Brain pericyte (primary cell): ENCODE measurements around the gene SPTBN1.

ENCODE experiments used
- DNase-seq: peaks from one replicate; pipeline ENCODE4 v3.0.0-alpha.2; 2012; ENCODE audit warnings: low read depth, low spot score

Gene SPTBN1

GRCh38 chr2:54651291-54651690, 195.2 kb downstream of the SPTBN1 start:
- no peak for DNase-seq

DNA sequence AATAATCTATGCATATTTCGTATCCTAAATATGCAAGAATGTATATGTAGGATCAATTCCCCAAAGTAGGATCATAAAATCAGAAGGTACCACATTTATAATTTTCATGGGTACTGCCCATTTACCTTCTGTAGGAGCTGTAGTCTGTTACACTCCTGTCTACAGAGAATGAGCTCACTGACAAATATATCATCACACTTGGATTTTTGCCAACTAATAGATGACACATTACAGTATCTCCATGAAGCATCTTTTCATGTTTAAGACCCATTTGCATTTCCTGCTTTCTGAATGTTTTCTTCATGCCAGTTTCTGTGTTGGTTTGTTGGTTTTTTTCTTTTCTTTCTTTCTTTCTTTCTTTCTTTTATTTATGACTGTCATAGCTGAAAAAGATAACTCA, 196.4 kb downstream of the SPTBN1 start:
- no peak for DNase-seq

- DNase-seq, result no peak
Observed at GRCh38 chr2:54653572-54654204, 197.6 kb downstream of the SPTBN1 start.

- DNase-seq, result no peak
Observed at GRCh38 chr2:54655046-54655809, 199.1 kb downstream of the SPTBN1 start.

DNA sequence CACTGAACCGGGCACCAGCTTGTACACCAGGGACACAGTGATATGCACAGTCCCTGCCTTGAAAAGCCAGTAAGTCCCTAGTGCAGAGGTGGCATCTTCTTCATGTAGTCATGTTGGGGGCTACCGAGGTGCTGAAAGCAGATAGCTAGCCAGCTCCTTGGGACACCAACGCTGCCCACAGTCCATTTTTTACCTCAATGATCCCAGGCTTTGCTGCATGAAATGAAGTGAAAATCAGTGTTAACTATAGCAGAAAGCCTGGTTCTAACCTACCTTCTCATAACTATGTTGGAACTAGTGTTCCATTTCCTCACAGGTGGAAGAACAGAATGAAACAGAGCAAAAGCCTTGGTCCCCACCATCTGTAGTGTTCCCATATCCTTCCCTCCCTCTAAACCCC, 200.7 kb downstream of the SPTBN1 start:
- DNase-seq, result no peak

DNA sequence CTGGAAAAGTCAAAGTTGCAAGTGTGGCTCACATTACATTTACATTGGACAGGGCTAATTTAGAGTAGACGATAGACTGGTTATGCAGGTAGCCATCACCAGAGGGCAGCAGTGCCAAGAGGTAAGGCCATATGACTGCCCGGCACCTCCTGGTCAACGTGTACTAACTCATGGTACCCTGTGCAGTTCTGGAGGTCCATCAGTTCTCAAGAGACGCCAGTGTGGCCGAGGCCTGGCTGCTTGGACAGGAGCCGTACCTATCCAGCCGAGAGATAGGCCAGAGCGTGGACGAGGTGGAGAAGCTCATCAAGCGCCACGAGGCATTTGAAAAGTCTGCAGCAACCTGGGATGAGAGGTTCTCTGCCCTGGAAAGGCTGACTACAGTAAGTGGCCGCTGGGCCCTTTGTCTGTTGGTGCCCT, 201.5 kb downstream of the SPTBN1 start:
- DNase-seq, result no peak

- DNase-seq, result no peak
Observed at GRCh38 chr2:54658564-54659071, 202.5 kb downstream of the SPTBN1 start.

GRCh38 chr2:54659527-54659926, 203.4 kb downstream of the SPTBN1 start:
- DNase-seq, result no peak

- no peak for DNase-seq
Observed at GRCh38 chr2:54660752-54661151, 204.6 kb downstream of the SPTBN1 start.

DNA sequence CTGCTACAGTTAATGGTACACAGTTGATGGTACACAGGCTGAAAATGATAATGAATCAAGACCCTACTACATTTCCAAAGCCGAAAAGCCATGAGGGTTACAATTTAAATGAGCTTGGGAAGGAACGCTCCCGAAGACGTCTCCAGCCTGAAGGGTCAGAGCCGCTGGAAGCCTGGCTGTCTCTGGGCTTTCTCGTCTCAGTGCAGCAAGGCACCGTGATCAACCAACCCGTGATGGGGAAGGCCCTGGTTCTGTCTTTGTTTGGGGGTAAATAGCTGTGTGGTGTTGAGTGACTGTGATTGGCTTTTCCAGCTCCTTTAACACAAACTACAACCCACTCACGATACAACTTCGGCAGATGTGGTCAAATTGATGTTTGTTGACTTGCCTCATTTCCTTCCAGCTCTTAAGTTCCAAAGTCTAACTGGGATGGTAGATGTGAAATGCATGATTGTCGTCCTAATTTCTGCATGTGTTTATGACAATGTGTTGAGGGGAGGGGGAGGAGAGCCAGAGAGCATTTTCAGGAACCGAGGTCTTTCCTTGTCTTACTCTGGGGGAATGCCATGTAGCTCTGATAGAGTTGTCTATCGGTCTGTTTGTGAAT, 207.4 kb downstream of the SPTBN1 start:
- no peak for DNase-seq

GRCh38 chr2:54664238-54664786, 208.2 kb downstream of the SPTBN1 start:
- DNase-seq, result no peak

- DNase-seq, result no peak
Observed at GRCh38 chr2:54665436-54665856, 209.3 kb downstream of the SPTBN1 start.

DNA sequence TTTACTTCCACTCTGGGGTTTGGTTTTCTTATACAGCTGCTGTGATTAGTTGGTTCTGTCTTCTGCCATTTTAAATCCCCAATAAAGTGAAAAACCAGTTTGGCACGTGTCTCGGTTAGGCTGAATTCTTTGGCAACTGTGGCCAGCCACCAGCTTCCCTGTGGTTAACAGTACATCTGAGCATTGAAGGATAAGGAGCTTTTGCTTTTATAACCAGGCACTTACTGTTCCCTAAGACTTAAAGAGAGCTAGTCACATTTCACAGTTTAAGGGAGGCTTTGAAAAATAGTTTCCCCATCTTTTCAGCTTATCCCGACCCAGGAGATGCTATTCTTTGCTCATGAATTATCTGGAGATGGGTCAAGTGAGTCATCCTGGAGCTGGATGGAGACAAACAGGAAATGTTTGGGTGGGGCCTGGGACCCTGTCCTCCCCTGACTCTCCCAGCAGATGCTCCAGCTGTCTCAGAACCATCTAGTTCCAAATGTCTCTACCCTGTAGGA, 210.1 kb downstream of the SPTBN1 start:
- no peak for DNase-seq

DNA sequence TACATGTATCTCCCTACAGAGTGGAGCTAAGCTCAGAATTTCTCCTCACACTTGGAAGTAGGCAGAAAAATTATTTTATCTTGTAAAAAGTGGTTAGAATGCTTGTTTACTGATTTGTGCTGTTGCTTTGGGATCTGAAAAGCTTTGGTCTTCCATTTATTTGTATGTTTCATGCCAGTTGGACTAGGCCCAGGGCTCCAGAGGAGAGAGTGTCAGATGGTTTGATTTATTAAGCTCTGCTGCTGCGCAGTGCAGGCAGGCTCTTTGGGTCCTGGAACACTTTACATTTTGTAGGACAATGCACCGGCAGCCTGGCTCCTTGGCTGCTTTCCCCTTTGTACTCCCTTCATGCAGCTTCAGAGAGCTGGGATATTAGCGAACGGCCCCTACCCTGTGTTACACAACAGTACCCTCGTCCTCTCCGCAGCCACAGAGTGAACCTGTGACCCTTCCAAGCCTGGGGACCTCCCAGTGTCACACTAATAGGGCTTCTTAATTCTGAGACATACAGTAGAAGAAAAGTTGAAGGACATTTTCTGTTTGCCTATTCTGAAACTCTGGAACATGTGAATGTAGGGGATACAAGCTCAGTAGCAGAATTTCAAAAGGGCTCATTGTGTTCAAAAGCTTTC, 210.6 kb downstream of the SPTBN1 start:
- no peak for DNase-seq

- DNase-seq, result no peak
Observed at GRCh38 chr2:54667266-54667639, 211.1 kb downstream of the SPTBN1 start.

DNA sequence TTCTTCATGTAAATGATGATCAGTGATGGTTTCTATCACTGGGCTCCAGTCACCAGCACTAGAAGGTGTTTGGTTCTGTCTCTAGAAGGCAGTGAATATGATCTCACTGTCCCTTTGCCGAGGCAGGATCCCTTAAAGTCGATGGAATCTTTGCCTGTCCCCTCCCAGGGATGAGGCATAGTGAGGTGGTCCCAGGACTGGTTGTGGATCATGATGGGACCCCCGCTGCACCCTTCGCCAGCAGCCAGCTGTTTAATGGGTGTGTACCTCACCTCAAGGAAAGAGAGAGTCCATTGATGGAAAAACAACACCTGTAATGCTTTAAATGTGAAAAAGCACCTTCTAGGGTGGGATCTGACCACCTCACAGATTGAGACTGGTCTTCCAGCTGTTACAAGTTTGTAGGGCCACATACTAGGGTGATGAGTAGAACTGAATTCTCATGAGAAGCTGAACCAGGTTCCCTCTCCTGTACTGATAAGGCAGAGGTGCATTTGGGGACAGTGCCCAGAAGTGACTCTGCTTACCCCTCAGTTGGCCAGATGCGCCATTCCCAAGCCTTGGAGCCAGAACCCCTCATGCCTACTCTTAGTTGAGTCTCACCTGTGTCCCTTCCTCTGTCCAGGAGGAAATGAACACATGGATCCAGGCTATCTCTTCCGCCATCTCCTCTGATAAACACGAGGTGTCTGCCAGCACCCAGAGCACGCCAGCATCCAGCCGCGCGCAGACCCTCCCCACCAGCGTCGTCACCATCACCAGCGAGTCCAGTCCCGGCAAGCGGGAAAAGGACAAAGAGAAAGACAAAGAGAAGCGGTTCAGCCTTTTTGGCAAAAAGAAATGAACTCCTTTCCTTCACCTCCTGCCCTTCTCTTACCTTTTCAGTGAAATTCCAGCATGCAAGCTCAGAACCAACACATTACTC, 211.9 kb downstream of the SPTBN1 start:
- no peak for DNase-seq

DNA sequence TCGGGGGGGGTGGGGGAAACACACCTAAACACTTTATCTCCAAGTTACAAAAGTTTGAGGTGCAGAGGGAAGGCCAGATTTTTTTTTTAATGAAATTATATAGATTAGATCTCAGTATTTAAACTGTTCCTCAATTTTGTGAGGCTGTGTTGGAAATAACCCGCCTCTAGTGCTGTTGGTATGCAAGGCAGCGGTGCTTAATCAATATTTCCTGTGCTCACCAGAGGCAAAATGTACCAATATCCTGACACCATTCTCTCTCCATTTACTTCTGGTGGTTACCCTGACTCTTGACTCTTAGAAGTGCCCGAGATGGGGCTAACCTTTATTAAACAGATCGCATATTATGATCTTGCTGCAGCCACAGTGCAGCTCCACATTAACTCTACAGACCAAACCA, 212.6 kb downstream of the SPTBN1 start:
- no peak for DNase-seq

GRCh38 chr2:54669677-54670484, 213.8 kb downstream of the SPTBN1 start:
- no peak for DNase-seq

DNA sequence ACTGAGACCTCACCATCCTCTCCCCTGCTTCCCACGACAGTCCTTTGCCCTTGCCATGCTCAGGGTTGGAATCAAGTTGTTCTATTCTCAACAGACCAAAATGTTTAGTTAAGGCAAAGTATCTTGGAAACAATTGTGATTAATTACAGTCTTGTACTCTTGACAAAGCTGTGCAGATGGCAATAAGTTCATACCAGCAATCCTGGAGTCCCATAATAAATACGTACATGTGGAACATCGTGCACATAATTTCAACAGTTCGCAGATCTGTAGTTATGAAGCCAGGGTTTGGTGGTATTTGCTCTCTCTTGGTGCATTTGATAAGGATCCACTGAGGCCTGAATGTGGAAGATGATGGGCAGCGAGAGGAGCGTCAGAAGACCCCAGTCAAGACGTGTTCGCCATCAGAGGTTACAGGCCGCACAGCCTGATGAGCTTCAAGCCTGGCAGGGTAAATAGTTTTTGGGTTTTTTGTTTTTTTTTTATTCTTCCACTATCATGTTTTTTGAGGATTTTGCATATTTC, 214.4 kb downstream of the SPTBN1 start:
- DNase-seq, result no peak

GRCh38 chr2:54671010-54671409, 214.9 kb downstream of the SPTBN1 start:
- no peak for DNase-seq
